Suprapubic skin (tissue), 4 donors: Measurements from ENCODE around the gene MGME1. TPM values are rescaled to one million over a fixed set of nuclear protein-coding genes. Genes with fewer than 3 reads are reported as not detected.
A peak's percentile ranks its signal among the peaks of the same experiment; 100 is the strongest.

ENCODE experiments used
- DNase-seq, 2 donors: peaks; one replicate each; pipeline ENCODE4 v3.0.0-alpha.2; 2019; ENCODE audit warnings: low spot score in 2 of 2
- H3K27ac ChIP-seq: fragments of 200-600 bp; sonication (generic); one replicate; pipeline ENCODE4 v1.5.1; 2019
- H3K27me3 ChIP-seq: fragments of 200-600 bp; sonication (generic); one replicate; pipeline ENCODE4 v1.5.1; 2019
- H3K36me3 ChIP-seq: fragments of 200-600 bp; sonication (generic); one replicate; pipeline ENCODE4 v1.5.1; 2019
- H3K4me1 ChIP-seq: fragments of 200-600 bp; sonication (generic); one replicate; pipeline ENCODE4 v1.5.1; 2019
- H3K4me3 ChIP-seq: fragments of 200-600 bp; sonication (generic); one replicate; pipeline ENCODE4 v1.5.1; 2019; ENCODE audit warnings: mild to moderate bottlenecking
- H3K9me3 ChIP-seq: fragments of 200-600 bp; sonication (generic); one replicate; pipeline ENCODE4 v1.5.1; 2019
- EP300 ChIP-seq: sonication (generic); formaldehyde crosslinking; IDR thresholded peaks from one replicate; pipeline ENCODE4 v1.6.1; 2017; ENCODE audit warnings: antibody characterized with exemption
- POLR2A ChIP-seq, 2 donors: fragments of 450-650 bp; IDR thresholded peaks; one replicate each; pipeline ENCODE4 v1.6.1; 2017; ENCODE audit warnings: antibody characterized with exemption in 2 of 2, mild to moderate bottlenecking in 2 of 2, moderate library complexity in 2 of 2
- POLR2AphosphoS5 ChIP-seq, 3 donors: sonication (generic); formaldehyde crosslinking; IDR thresholded peaks; one replicate each; pipeline ENCODE4 v1.6.1; 2017; ENCODE audit warnings: antibody characterized with exemption in 3 of 3
- WGBS: methylation state at CpG from one replicate; pipeline ENCODE4 v1.1.5; 2018; 5-methylcytosine and 5-hydroxymethylcytosine counted together
- total RNA-seq, 4 donors: library from RNA; depleted of rRNA; stranded (reverse); fragments of >200 nt; gene quantifications; one replicate each; pipeline ENCODE4 v1.1.0, GENCODE V29; 2016
- TF ChIP-seq, protein P1 (sequence below), 2 donors: fragments of 200-600 bp in 1 of 2; fragments of 450-650 bp in 1 of 2; sonication (generic) in 1 of 2; IDR thresholded peaks; one replicate each; pipeline ENCODE4 v1.5.1; 2016 to 2019; ENCODE audit warnings: antibody characterized with exemption in 2 of 2, mild to moderate bottlenecking in 1 of 2, moderate library complexity in 1 of 2

MGME1 gene
- total RNA-seq, 4 donors from 2014 or later, result 30.2 to 68.1 (median 32.8) TPM

DNA sequence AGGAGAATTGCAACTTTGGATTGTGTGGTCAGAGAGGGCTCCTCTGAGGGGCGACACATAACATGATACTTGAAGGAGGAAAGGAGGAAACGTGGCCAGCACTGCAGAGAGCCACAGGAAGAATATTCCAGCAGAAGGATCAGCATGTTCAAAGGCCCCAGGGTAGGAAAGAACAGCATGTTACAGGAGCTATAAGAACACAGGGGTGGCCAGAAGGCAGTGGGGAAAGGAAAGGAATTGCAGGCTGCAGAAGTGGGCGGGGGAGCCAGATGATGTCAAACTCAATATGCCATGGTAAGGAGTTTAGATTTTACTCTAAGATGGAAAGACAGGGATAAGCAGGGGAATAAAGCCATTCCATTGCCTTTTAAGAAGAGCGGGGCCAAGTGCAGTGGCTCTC, 30.7 kb downstream of the MGME1 start:
- no peak overlapping the region for H3K27ac ChIP-seq
- H3K4me1 ChIP-seq, result peaks cover 13% of the 10 kb centered on the region
- no peak for DNase-seq
- H3K9me3 ChIP-seq, result no peaks in the 10 kb centered on the region
- H3K36me3 ChIP-seq, result no peaks in the 10 kb centered on the region
- 88% methylated on average over 4 of the region's 4 CpGs for WGBS
- H3K4me3 ChIP-seq, result no peak overlapping the region
- TF ChIP-seq EP300, result no peak
- TF ChIP-seq, protein P1, sequence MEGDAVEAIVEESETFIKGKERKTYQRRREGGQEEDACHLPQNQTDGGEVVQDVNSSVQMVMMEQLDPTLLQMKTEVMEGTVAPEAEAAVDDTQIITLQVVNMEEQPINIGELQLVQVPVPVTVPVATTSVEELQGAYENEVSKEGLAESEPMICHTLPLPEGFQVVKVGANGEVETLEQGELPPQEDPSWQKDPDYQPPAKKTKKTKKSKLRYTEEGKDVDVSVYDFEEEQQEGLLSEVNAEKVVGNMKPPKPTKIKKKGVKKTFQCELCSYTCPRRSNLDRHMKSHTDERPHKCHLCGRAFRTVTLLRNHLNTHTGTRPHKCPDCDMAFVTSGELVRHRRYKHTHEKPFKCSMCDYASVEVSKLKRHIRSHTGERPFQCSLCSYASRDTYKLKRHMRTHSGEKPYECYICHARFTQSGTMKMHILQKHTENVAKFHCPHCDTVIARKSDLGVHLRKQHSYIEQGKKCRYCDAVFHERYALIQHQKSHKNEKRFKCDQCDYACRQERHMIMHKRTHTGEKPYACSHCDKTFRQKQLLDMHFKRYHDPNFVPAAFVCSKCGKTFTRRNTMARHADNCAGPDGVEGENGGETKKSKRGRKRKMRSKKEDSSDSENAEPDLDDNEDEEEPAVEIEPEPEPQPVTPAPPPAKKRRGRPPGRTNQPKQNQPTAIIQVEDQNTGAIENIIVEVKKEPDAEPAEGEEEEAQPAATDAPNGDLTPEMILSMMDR (IDR thresholded peaks at IDR 0.05), result no peak
- TF ChIP-seq POLR2AphosphoS5 (IDR thresholded peaks at IDR 0.05), result no peak
- no peak for TF ChIP-seq POLR2A (IDR thresholded peaks at IDR 0.05)
- no peaks in the 10 kb centered on the region for H3K27me3 ChIP-seq

DNA sequence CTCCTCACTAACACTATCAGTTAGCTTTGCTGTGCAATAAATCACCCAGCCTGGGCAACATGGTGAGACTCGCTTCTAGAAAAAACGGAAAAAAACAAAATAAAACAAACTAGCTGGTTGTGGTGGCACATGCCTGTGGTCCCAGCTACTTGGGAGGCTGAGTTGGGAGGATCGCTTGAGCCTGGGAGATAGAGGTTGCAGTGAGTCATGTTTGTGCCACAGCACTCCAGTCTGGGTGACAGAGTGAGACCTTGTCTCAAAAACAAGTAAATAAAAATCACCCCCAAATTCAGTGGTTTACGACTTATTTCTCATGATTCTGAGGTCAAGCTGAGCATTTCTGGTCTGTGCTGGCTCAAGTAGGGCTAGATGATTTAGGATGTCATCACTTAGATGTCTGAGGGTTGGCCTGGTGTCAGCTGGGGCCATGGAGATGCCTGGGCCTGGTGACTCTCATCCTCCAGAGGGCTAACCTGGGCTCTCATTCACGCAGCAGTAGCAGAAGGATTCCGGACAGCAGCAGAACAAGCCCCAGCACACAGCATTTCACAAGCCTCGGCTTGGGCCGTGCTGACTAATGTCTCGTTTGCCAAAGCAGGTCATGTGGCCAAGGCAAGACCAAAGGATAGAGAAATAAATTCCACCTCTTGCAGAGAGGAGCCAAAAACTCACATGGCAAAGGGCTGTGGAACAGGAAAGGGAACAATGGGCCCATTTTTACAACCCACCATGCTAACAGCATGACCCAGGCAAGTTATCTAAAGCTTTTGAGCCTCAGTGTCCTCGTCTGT, 32.5 kb downstream of the MGME1 start:
- TF ChIP-seq, protein P1 (IDR thresholded peaks at IDR 0.05), result no peak
- TF ChIP-seq POLR2AphosphoS5 (IDR thresholded peaks at IDR 0.05) (peak in 2 of 3 donors; percentile 11 to 14), POLR2A (IDR thresholded peaks at IDR 0.05) (no peak), EP300 (no peak)
- 56% methylated on average over 10 of the region's 10 CpGs for WGBS
- H3K27me3 ChIP-seq, result no peaks in the 10 kb centered on the region
- H3K36me3 ChIP-seq, result no peaks in the 10 kb centered on the region
- no peak overlapping the region for H3K4me3 ChIP-seq
- peak overlapping the region; percentile 3 for H3K27ac ChIP-seq
- peak in 1 of 2 donors; percentile 84 for DNase-seq
- no peaks in the 10 kb centered on the region for H3K9me3 ChIP-seq
- peaks cover 7% of the 10 kb centered on the region for H3K4me1 ChIP-seq

DNA sequence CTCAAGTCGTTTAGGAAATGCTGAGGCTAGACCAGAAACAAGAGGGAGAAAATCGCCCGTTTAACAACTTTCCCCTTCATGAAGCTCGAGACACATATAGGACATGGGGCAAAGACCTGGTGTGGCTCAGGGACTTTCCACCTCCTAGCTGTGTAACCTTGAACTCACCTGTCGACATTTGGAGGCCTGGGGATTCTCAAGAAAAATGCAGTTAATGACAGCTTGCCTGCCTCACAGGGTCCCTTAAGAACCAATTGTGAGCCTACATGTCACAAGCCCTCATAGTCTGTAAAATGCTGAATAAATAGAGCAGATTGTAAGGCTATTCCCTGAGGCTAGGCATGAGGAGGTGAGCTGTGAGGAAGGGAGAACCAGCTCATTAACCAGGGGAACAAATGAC, 35.1 kb downstream of the MGME1 start:
- Histone ChIP-seq H3K9me3 (no peaks in the 10 kb centered on the region), H3K4me3 (no peak overlapping the region), H3K36me3 (no peaks in the 10 kb centered on the region), H3K27ac (no peak overlapping the region), H3K27me3 (no peaks in the 10 kb centered on the region), H3K4me1 (peaks cover 8% of the 10 kb centered on the region)
- DNase-seq, result peak in 1 of 2 donors; percentile 9
- WGBS, result 63% methylated on average over 5 of the region's 5 CpGs
- TF ChIP-seq, protein P1 (IDR thresholded peaks at IDR 0.05), result no peak

DNA sequence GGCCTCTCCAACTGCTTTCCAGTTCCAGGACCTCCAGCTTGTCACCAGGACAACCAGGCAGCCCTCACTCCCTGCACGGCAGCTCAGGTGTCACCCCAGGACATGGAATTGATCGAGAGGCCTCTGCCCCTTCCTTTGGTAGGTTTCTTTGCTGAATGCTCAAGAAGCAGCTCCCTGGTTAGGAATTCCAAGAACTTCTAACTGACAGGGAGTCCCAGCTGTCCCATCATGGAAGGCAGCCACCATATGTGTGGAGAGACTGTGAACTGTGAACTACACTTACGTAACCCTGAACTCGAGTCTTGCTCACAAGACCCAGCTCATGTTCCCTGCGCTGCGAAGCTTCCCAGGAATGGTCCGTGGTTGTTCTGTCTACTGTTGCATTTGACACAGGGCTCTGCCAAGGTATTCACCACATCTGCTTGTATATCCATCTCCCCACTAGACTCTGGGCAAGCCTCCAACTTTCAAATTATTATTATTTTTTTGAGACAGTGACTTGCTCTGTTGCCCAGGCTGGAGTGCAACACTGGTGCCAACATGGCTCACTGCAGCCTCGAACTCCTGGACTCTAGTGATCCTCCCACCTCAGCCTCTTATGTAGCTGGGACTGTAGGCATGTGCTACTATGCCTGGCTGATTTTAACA, 35.7 kb downstream of the MGME1 start:
- Histone ChIP-seq H3K9me3 (no peaks in the 10 kb centered on the region), H3K36me3 (no peaks in the 10 kb centered on the region), H3K4me1 (peaks cover 8% of the 10 kb centered on the region), H3K27me3 (no peaks in the 10 kb centered on the region), H3K4me3 (no peak overlapping the region), H3K27ac (no peak overlapping the region)
- DNase-seq, result peak in 1 of 2 donors; percentile 37
- TF ChIP-seq EP300 (peak; percentile 39), POLR2AphosphoS5 (IDR thresholded peaks at IDR 0.05) (no peak), POLR2A (IDR thresholded peaks at IDR 0.05) (no peak)
- TF ChIP-seq, protein P1 (IDR thresholded peaks at IDR 0.05), result no peak
- 82% methylated on average over 6 of the region's 8 CpGs for WGBS
